CD4-positive, alpha-beta T cell treated with Interleukin-4 for 1 hour (primary cell): ENCODE data around the gene SSTR5.

Experiments
- DNase-seq, 2 donors: peaks; one replicate each; pipeline ENCODE4 v3.0.0-alpha.2; 2020 to 2022

Gene SSTR5

GRCh38 chr16:1093284-1094123 is 21.0 kb downstream of the SSTR5 start:
- DNase-seq = peak in 1 of 2 donors; percentile 2

GRCh38 chr16:1094124-1094479 is 21.6 kb downstream of the SSTR5 start:
- no peak for DNase-seq

DNA sequence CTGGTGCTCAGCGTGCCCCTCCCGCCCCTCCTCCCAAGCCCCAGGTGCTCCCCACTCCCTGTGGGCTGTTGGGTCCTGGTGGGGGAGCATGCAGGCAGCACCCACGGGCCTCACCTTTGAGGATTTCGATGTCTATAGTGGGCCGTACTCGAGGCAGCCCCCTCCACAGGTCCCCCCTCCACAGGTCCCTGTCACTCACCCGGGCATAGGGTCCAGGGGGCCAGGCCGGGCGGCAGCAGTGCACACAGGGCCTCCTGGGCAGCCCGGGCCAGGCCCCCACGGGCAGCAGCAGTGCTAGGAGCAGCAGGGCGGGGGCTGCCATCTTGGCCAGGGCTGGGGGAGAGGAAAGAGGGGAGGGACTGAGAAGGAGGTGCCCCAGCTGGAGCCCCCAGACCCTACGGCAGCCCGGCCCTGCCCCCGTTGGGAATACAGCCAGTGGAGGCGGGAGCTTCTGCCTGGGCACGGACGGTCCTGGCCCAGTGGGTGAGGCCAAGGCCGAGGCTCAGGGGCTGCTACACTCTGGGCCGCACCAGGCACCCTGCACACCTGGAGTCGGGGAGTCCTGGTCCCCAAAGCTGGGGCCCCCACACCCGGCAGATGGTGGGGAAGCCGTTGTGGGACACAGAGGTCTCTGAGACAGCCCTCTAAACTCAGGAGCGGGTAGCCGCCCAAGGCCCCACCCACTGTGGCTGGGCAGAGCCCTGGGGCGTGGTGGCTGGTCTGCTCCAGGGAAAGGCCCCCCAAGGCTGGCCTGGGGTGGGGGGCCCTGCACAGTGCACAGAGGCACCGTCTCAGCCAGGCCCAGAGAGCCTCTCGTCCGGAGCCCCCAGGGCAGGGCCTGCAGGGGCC is 22.3 kb downstream of the SSTR5 start:
- no peak for DNase-seq

DNA sequence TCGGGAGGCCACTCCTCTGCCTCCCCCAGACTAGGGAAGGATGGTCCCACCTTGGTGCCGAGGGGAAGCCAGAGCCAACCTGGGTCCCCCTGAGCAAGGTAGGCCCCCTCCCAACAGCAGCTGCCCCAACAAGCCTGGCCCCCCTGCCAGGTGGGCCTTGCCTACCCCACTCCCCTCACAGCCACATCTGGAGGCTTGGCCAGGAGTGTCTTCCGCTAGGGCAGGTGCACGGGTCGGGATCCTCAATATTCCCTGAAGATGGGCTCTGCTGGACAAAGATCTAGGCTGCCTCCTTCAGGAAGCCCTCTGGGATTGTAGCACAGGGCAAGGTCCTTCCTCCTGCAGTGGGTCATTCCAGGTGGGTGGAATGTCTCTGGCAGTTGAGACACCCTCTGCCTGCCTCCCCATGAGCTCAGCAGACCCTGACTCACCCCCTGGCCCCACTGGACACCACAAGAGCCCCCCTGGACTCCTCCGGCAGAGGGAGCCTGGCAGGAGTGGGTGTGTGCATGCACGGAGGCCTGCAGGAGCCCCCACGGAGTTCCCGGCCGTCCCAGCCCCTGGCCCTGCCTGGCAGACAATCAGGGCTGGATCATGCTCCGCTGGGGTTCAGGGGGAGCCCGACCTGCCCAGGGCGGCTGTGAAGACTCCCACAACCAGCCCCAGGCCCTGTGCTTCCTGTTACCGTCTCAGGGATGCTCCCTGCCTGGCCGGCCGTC is 23.1 kb downstream of the SSTR5 start:
- DNase-seq = no peak

DNA sequence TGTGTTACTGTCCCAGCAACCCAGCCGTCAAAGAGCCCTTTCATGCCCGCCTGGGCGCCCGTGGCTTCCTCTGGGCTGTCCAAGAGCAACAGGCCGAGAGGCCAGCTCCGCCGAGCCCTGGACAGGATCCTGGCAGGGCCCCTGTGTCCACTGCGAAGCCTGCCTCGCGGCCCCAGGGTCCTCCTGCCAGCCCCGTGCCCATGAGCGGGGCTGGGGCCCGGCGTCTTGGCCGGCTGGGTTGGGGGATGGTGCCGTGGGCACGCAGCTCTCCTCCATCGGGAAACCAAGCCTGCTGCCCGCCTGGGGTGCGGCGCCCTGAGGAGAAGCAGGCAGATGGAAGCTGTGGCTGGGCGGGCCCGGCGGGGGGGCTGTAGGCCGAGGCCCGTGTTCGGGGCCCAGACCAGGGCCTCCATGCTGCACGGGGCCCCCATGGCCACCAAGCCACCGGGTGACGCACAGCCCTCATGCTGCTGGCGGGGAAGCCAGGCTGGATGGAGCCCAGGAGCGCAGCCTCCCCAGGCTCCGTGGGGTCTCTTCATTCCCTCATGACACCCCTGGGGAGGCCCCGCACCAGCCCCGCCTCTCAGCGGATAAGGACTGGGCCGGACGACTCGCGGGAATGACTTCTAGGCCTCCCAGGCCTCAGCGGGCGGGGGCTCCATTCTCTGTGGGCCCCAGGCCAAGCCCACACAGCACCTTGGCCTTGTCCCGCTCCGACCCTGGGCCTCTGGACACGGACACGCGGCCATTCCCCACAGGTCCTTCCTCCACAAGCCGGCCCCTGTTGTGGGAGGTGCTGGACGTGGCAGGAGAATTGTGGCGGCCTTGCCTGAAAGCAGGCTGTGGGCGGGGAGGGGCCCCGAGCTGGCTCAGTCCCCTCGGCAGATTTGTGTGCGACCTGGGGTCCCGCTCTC is 23.9 kb downstream of the SSTR5 start, which contains the start of gene C1QTNF8:
C1QTNF8 (minus strand) TSS at position 76 of the 914 bp plus-strand sequence. CDS start 1,322 bp downstream, outside the sequence.
- DNase-seq = no peak

DNA sequence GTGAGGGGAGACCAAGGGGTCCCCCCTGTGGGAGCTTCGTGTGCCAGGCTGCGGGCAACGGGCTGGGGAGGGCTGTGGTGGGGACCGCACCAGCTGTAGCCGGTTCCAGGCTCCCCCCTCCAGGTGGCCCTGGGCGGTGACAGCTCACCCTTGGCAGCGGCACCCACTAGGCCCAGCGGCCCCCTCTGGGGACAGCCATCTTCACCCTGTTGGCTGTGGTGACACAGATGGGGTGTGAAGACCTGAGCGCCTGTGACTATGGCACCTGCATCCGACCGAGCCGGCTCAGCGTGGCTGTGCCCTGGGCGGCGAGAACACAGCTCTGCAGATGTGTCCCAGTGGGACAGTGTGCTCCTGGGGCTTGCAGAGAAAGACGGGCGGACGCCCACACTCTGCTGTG is 24.6 kb downstream of the SSTR5 start:
- DNase-seq = no peak

DNA sequence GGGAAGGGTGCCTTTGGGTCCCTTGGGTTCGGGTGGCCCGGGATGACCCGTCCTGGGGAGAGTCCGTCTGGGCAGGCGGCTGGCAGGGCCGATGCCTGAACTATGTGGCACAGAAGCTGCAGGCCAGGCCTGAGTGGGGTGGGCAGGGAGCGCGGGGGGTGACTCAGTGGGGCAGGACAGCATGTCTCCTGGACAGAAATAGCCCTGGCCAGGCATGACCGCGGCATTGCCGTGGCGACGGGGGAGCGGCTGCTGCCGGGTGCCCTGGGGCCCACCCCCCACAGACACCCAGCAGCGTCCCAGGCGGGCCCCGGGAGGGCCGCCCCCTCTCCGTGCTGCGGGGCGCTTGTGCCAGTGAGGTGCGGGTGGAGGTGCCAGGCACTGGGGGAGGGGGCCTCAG is 25.3 kb downstream of the SSTR5 start:
- DNase-seq = no peak

DNA sequence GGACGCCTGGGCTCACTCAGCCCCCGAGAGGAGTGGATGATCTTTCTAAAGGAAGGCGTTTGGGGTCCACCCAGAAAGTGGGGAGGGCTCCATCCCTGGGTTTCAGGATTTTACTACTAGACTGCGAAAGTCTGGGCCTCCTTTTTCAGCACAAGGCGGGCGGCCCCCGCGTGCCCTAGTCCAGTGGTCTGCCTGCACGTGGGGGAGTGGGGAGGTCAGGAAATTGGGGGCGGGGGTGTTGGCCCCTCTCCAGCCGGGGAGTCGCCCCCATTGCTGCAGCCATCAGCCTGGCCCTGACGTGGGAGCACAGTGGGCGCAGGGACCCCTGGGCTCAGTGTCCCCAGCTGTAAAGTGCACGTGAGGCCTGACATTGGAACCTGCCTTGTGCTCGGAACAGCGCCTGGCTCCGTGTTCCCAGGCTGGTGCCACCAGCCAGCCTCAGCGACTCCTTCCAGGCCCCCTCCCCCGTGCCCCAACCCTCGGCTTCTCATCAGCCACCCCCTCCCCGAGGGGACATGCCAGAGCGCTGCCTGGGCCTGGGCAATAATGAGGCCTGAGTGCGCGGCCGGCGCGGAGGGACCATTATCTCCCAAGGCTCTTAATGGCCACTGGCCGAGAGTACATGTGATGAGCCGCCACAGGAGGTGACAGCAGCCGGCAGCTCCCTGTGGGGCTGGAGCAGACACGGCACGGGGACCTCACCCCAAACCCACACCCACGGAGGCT is 25.9 kb downstream of the SSTR5 start:
- DNase-seq = no peak

DNA sequence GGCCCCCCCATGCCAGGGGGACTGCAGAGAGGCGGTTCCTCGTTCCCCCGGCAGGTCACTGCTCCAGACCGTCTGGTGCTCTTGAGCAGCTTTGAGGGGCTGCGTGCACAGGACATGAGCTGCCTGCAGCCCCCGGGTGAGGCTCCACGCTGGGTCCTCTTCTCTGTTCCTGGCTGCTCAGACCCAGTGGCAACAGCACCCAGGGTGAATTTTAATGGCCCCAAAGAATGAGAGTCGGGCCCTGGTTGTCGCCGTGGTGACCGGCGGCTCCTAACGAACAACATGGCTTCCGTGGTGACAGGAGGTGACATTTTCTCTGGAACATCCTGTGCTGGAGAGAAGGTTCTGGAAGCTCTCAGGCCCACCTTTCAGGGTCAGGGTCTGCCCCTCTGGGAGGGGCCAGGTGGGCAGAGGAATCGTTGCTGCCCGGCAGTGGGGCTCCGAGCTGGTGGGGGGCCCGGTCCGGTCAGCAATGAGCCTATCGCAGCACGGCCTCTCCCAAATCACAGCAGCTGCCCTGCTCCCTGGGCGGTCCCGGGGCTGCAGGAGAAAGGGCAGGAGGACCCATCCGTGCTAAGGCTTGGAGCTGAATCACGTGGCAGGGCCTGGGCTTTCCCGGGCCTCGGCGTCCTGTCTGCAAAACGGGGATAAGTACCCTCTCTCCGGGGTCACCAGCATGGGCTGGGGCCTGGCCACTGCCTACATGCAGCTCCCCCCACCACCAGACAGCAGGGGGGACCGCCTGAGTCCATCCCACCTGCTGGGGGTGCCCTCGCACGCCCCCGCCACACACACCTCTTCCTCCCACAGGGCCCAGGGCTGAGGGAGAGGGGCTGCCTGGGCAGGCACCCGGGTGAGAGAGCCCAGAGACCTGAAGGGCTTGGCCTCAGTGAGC is 26.9 kb downstream of the SSTR5 start:
- no peak for DNase-seq

- no peak for DNase-seq
Measured at GRCh38 chr16:1100084-1100800, 27.7 kb downstream of the SSTR5 start.

GRCh38 chr16:1101133-1101532 is 28.6 kb downstream of the SSTR5 start:
- DNase-seq = no peak

- no peak for DNase-seq
Measured at GRCh38 chr16:1101573-1102332, 29.2 kb downstream of the SSTR5 start.

DNA sequence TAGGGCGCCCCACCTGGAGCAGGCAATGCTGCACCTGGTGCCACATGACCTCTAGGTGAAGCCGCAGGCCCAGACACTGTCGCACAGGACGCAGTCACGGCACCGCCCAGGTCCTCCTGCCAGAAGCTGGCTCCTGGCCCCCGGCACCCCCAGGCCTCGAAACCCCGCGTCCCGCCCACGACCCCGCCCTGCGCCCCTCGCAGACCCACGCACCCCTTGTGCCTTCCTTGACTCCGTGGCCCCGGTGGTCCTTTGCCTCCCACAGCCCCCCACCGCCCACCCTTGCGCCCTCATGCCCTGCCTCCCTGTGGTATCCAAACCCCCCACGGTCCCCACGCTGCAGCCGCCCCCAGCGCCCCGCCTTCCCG is 29.8 kb downstream of the SSTR5 start:
- DNase-seq = no peak

- DNase-seq = peak; percentile 64 to 69
Measured at GRCh38 chr16:1102921-1103635, 30.5 kb downstream of the SSTR5 start.

- no peak for DNase-seq
Measured at GRCh38 chr16:1103636-1103980, 31.1 kb downstream of the SSTR5 start.

- peak; percentile 24 to 26 for DNase-seq
Measured at GRCh38 chr16:1105888-1106620, 33.5 kb downstream of the SSTR5 start.

GRCh38 chr16:1106659-1107058 is 34.1 kb downstream of the SSTR5 start:
- DNase-seq = no peak

DNA sequence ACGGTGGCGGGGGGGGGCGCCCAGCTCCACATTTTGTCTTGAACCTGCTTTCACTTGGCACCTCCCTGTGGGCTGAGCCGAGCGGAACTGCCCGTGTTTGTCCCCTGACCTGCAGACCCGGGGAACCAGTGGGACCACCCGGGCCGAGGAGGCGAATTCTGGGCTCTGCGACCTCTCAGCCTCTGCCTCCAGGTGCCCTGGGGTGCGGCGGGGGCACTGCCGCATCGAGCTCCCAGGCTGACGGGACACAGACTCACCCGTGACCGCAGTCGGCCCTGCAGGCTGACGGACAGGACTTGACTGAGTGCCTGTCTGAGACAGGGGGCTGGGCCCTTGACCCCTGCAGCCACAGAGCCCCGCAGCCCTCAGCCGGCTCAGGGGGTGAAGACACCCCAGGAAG is 34.6 kb downstream of the SSTR5 start:
- no peak for DNase-seq
